Islet precursor cell (in vitro differentiated cells): Measurements from ENCODE around the gene ORM1.
A peak's percentile ranks its signal among the peaks of the same experiment; 100 is the strongest.

Experiments
- DNase-seq: peaks from one replicate; pipeline ENCODE4 v3.0.0-alpha.2; 2018

Gene ORM1

DNA sequence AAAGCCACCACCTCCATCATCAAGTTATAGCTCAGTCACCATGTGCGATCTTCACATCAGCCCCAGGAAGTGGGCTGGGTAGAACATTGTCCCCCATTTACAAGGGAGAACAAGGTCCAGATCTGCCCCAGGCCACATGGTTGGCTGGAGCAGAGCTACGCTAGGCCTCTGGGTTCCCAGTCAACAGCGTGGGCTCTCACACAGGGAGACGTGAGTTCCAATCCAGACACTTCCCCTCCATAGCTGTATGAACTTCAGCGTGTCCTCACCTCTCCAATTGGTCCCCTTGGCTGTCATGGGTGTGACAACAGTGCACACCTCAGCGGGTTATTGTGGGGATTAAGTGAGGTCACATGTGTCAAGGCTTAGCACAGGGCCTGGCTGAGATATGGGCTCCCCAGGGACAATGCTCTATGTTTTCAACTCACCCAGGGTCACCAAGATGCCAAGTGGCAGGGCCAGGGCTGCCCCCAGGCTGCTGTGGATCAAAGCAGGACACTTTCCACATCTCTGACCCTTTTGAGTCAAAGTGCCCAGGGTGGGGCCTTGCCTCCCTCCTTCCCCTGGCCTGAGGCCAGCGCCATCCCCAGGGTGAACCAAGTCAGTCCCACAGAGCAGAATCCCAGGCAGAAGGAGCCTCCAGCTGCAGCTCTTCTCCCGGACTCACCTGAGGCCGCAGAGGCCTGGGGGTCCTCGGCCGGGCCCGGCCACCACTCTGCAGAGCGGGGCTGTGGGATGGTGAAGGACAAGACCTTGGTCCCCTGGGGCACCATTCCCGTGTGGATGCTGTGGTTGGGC lies 45.1 kb downstream of the ORM1 start:
- no peak for DNase-seq

DNA sequence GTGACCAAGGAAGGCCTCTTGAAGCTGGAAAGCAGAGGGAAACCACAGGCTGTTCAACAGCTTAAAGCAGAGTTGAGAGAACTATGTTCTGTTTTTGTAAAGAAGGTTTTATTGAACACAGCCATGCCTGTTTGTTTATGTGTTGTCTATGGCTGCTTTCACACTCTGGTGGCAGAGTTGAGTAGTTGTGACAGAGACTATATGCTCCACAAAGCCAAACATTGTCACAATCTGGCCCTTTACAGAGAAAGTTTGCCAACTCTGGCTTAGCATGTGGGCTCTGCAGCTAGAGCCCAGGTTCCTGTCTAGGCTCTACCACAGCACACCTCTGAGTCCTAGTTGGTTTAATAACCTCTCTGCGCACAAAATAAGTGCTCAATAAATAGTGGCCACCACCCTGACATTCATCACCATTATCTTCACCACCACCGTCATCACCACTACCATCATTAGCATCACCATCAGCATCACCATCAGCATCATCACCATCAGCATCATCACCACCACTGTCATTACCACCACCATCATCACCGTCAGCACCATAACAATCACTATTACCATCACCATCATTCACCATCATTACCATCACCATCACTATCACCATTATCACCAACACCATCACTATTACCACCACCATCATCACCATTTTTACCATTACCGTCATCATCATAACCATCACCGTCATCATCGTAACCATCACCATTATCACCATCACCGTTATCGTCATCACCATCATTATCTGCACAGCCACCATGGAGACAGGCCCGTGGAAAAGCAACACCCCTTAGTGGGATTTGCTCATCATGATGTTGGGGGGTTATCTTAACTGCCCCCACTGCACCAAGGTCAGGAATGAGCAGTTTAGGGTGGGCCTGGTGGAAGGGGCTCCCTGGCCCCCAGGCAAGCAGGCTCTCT lies 46.6 kb downstream of the ORM1 start:
- DNase-seq: no peak

DNA sequence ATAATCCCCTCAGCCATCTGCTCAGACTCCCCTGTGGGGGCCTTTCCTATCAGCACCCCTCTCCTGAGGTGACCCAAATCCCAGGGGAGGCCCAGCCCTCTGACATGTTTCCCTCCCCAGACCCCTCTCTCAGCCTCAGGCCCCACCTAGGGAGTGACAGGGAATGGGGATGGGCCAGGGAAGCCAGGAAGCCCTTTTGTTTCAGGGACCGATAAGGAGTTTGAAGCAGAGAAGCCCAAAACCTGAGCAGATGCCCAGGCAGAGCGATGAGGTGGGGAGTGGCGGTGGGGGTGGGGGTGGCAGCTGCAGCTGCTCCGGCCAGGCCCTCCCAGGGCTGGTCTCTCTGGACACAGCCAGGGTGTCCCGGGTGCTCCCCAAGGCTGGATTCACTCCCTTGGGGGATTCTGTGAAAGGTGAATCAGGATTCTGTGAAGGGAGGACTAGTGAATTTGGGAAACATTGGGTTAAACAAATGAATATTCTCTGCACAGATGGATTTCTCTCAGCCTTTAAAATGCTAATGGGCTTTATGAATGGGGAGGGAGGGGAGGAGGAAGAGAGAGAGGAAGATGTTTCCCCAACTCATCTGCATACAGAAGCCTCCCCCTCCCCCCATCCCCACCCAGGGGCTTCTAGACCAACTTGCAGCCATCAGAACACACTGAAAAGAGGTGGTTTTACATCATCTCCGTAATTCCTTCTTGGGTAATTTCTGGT lies 47.5 kb downstream of the ORM1 start:
- no peak for DNase-seq

DNA sequence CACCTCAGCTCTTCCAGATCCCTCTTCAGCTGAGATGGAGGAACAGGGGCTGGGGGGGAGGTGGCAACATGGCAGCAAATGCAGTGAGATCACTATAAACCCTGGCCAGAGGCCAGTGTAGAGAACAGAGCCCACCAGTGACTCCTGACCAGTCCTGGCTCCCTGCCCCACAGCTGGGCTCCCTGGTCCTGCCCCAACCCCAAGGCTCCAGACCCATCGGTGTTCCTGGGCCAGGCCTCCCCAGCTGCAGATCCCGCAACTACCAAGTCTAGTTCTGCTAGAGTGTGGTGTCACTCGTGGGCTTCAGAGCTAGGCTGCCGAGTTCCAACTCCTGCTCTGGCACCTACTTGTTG lies 48.0 kb downstream of the ORM1 start:
- DNase-seq: no peak

DNA sequence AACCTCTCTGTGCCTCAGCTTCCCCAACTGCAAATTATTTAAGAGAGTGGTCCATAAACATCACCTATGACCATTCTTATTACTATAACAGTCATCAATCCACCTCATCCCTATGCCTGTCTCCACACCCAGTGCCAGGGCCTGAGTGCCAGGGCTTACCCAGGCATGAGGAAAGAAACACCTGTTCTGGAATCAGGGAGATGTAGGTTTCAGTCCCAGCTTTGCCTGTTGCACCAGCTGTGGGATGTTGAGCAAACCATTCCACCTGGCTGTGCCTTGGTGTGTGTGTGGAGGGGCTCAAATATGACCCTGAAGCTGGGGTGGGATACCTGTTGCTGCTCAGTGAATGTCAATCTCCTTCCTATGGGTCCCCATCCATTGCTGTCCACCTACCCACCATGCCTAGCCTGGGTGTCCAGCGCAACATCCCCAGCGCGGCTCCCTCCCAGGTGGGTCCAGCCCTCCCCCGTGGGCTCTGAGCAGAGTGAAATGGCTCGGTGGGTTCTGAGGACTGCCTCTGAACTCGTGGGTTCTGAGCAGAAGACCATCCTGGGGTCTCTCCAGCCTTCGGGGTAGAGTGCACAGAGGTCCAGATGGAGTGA lies 48.5 kb downstream of the ORM1 start:
- no peak for DNase-seq

DNA sequence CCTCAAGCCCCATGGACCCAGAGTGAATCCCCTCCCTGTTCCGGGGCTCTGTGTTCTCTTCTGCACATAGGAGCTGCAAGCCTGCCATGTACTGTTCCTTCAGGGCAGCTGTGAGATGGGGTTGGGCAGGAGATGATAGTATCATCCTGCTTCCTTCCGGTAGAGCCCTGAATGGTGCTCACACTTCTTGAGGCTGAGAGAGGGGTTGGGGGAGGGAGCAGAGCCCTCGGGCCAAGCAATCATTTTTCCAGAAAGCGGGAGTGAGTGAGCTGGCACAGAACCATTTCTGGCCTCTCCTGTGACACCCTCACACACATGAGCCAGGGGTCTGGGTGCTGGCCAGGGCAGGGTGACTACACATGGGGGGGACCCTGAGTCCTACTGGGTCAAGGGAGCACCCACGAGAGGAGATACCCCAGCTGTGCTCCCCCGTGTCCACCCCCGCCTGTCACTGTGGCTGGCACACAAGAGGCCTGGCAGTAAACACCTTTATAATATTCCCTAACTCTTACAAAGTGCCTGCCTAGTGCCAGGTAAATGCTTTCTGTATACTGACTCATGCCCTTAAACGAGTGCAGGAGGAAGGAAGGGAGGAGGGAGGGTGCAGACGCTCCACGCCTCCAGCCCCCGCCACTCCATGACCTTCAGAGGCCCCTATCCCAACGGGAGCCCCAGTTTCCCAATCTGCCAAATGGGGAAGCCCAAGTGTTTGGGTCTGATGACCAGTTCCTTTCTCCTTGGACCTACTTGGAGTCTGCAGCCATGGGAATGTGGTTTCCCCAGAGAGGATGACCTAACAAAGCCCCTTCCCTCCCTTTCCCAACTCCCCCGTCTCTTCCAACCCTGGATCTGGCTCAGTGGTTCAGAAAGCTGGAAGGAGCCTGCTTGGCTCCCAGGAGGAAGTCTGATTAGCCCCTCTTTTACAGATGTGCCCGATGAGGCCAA lies 49.3 kb downstream of the ORM1 start:
- DNase-seq: peak; percentile 51

DNA sequence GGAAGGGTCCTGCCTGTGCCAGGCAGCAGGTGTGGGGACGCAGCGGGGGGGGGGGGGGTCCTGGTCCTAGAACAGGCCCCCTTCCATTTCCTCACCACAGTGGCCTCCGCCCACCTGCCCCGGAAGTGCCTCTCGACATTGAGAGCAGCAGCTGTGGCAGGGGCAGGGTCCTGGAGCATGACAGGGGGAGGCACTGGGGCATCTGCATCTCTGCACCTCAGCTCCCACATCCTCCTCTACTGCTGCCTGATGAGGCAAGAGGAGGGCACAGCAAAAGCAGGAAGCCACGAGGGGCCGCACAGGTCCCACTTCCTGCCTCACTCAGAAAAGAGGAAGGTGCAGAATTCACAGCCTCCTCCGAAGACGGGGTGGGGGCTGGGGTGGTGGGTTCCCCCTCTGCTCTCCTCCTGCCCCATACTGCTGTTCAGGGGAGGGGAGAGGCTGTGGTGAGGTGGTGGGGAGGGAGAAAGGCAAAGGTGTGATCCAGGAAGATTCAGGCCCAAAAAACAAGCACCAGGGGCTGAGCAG lies 50.1 kb downstream of the ORM1 start:
- DNase-seq: peak; percentile 48

DNA sequence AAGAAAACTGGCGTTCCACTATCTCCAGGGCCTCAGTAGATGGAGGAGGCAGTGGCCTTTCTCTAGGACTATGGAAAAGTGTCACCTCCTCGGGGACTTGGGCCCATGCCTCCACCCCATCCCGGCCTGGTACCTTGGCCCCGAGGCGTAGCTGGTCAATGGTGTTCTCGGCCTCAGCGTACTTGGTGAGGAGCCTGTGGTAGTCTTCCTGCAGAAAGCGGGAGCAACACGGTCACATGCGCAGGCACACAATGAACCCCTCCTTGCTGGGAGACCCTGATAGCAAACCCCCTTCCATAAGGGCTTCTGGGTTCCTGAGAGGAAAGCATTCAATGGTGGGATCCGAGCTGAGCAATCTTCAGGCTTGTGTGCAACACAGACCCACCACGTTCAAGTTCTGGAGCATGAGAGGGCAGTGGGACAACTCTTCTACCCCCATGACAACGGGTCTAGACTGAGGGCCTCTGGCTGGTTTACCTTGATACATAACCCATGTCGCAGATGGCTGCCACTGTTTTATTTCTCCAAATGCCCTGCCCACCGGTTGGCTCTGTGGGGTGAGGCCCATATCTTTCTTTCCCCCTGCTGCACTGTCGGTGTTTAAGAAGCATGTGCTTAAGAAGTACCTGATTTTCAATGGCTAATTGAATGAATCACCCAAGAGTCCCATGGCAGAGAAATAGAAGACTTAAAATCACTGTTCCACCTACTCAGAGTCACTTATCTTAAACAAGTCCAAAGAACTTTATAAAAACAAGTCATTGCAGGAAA lies 51.2 kb downstream of the ORM1 start:
- DNase-seq: no peak

DNA sequence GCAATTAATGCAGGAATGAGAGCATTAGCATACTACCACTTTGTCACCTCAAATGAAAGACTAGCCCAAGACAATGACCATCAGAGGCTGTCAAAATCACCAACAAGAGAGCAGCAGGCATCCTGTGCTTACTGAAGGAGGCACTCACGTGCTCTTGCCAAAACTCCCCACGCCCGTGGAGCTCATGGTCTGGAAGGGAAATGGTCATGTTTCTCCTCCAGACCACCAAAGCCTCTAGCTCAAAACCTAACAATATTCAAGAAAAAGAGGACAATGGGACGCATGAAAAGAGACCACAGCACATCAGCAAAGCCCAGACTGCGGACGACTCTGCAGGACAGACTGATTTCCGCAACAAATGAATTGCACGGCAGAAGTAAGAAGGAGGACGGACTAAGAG lies 52.0 kb downstream of the ORM1 start:
- DNase-seq: no peak

DNA sequence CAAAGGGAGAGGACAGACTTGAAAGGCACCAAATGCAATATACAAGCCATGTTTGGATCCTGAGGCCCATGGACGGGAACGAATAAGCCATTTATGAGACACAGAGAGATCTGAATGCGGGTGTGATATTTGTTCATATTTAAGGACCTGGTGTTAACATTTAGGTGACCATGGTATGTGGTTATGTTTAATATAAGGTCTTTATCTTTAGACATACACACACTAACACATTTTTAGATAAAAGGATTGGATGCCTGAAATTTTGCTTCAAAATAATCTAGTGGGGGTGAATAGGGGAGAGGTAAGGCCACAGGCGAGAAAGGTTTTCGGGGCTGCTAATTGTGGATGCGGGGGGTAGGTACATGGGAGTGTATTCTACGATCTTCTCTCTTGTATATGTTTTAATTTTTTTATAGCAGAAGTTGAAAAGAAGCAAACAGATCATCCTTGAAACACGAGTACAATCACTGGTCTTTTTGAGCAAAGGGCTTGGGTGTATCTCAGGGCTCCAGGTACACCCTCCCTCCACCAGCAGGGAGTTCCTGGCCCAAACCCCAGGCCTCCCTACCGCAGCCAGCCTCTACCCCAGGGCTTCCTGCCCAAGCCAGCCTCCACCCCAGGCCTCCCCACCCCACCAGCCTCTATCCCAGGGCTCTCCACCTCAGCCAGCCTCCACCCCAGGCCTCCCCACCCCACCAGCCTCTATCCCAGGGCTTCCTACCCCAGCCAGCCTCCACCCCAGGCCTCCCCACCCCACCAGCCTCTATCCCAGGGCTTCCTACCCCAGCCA lies 52.7 kb downstream of the ORM1 start:
- DNase-seq: no peak
